HepG2 (cell line): Measurements from ENCODE around the gene PNPLA2. TPM values are rescaled to one million over a fixed set of nuclear protein-coding genes. Genes with fewer than 3 reads are reported as not detected.

Experiments used
- CC2D1A ChIP-seq: sonication (generic); formaldehyde crosslinking; IDR thresholded peaks from 2 replicates; pipeline ENCODE4 v1.8.1; 2023; ENCODE audit warnings: mild to moderate bottlenecking, missing genetic modification reagents
- DR1 ChIP-seq: sonication (generic); formaldehyde crosslinking; IDR thresholded peaks from 2 replicates; pipeline ENCODE4 v1.8.0; 2021; ENCODE audit warnings: mild to moderate bottlenecking, missing genetic modification reagents, inconsistent platforms
- ELF4 ChIP-seq: sonication (generic); formaldehyde crosslinking; IDR thresholded peaks from 2 replicates; pipeline ENCODE4 v1.5.0; 2020; ENCODE audit warnings: missing genetic modification reagents, mild to moderate bottlenecking, moderate library complexity, borderline replicate concordance
- HBP1 ChIP-seq: IDR thresholded peaks from 2 replicates; pipeline ENCODE4 v1.6.1; 2016; ENCODE audit warnings: low read depth, control low read depth
- HNF4G ChIP-seq, 2 experiments: sonication (generic) in 1 of 2; formaldehyde crosslinking in 1 of 2; IDR thresholded peaks; 2 replicates each; pipeline versions ENCODE4 v1.4.0 to v1.6.1; 2011 to 2020; ENCODE audit warnings: borderline replicate concordance in 2 of 2, low read depth in 2 of 2, mild to moderate bottlenecking in 2 of 2, low read length in 1 of 2, missing genetic modification reagents in 1 of 2, moderate library complexity in 1 of 2
- KLF9 ChIP-seq: IDR thresholded peaks from 2 replicates; pipeline ENCODE4 v1.6.1; 2016; ENCODE audit warnings: low read depth
- KMT2B ChIP-seq: IDR thresholded peaks from 2 replicates; pipeline ENCODE4 v1.6.1; 2016; ENCODE audit warnings: missing genetic modification reagents, missing compliant biosample characterization
- MBD4 ChIP-seq: IDR thresholded peaks from 2 replicates; pipeline ENCODE4 v1.6.1; 2012; ENCODE audit warnings: low read length, inconsistent platforms, borderline replicate concordance
- NFE2 ChIP-seq: sonication (generic); formaldehyde crosslinking; IDR thresholded peaks from 2 replicates; pipeline ENCODE4 v1.4.0; 2020; ENCODE audit warnings: missing genetic modification reagents
- PAWR ChIP-seq: sonication (generic); formaldehyde crosslinking; IDR thresholded peaks from 2 replicates; pipeline ENCODE4 v1.4.0; 2020; ENCODE audit warnings: missing genetic modification reagents, mild to moderate bottlenecking, borderline replicate concordance
- PRDM10 ChIP-seq: sonication (generic); formaldehyde crosslinking; IDR thresholded peaks from 2 replicates; pipeline ENCODE4 v1.4.0; 2020; ENCODE audit warnings: low read depth, missing genetic modification reagents
- SP140L ChIP-seq: sonication (generic); formaldehyde crosslinking; IDR thresholded peaks from 2 replicates; pipeline ENCODE4 v1.4.0; 2020; ENCODE audit warnings: missing genetic modification reagents, borderline replicate concordance
- SSRP1 ChIP-seq: IDR thresholded peaks from 2 replicates; pipeline ENCODE4 v1.6.1; 2016; ENCODE audit warnings: control low read depth
- ZBTB46 ChIP-seq: sonication (generic); formaldehyde crosslinking; IDR thresholded peaks from 2 replicates; pipeline ENCODE4 v1.4.0; 2020; ENCODE audit warnings: mild to moderate bottlenecking, missing genetic modification reagents, borderline replicate concordance
- ZNF143 ChIP-seq: sonication (generic); formaldehyde crosslinking; IDR thresholded peaks from 2 replicates; pipeline ENCODE4 v1.4.0; 2020; ENCODE audit warnings: missing genetic modification reagents
- ZNF234 ChIP-seq: sonication (generic); formaldehyde crosslinking; conservative IDR thresholded peaks from 2 replicates; pipeline ENCODE4 v1.5.1; 2020; ENCODE audit warnings: mild to moderate bottlenecking, missing genetic modification reagents
- ZNF235 ChIP-seq: sonication (generic); formaldehyde crosslinking; IDR thresholded peaks from 2 replicates; pipeline ENCODE4 v1.8.1; 2023; ENCODE audit warnings: mild to moderate bottlenecking, missing genetic modification reagents, borderline replicate concordance
- ZNF34 ChIP-seq: sonication (generic); formaldehyde crosslinking; IDR thresholded peaks from 2 replicates; pipeline ENCODE4 v1.4.0; 2020; ENCODE audit warnings: mild to moderate bottlenecking, missing genetic modification reagents, borderline replicate concordance
- ZNF432 ChIP-seq: sonication (generic); formaldehyde crosslinking; IDR thresholded peaks from 2 replicates; pipeline ENCODE4 v1.5.0; 2020; ENCODE audit warnings: missing genetic modification reagents, mild to moderate bottlenecking, borderline replicate concordance
- ZNF558 ChIP-seq: sonication (generic); formaldehyde crosslinking; IDR thresholded peaks from 2 replicates; pipeline ENCODE4 v1.9.0; 2022; ENCODE audit warnings: mild to moderate bottlenecking, missing genetic modification reagents, borderline replicate concordance
- ZNF615 ChIP-seq: sonication (generic); formaldehyde crosslinking; IDR thresholded peaks from 2 replicates; pipeline ENCODE4 v1.5.0; 2020; ENCODE audit warnings: mild to moderate bottlenecking, missing genetic modification reagents, borderline replicate concordance
- ZNF629 ChIP-seq: sonication (generic); formaldehyde crosslinking; conservative IDR thresholded peaks from 2 replicates; pipeline ENCODE4 v1.5.0; 2020; ENCODE audit warnings: missing genetic modification reagents
- ZNF878 ChIP-seq: sonication (generic); formaldehyde crosslinking; IDR thresholded peaks from 2 replicates; pipeline ENCODE4 v1.8.1; 2023; ENCODE audit warnings: mild to moderate bottlenecking, missing genetic modification reagents, moderate library complexity
- polyA plus RNA-seq, 8 experiments: library from polyadenylated mRNA; depleted of rRNA in 3 of 8; stranded (reverse) in 7 of 8; unstranded in 1 of 8; fragments of >200 nt; fragmentation: Illumina TruSeq in 4 of 8; extraction: Trizol in 4 of 8; gene quantifications; 2 replicates each; pipeline versions ENCODE4 v1.2.1 to v1.2.3, GENCODE V29; 2011 to 2016; ENCODE audit warnings: low read depth in 4 of 8, missing spikeins in 1 of 8, mixed read lengths in 1 of 8; ENCODE audit not compliant: insufficient read depth in 1 of 8
- total RNA-seq, 5 experiments: library from RNA; depleted of rRNA; stranded (reverse); fragments of >200 nt; fragmentation: Illumina TruSeq; extraction: Trizol; gene quantifications; 2 replicates each; pipeline ENCODE4 v1.2.3, GENCODE V29; 2016; ENCODE audit warnings: low read depth in 1 of 5

The PNPLA2 gene
- total and polyA plus RNA-seq, 2 of the 13 experiments (the other 11 are each of a cell fraction or from before 2014, with no cell fraction given), result 10.5 to 43.2 TPM

- TF ChIP-seq ELF4 (CRISPR knock-in tag), result no peak
- no peak for TF ChIP-seq CC2D1A (CRISPR knock-in tag)
- no peak for TF ChIP-seq ZNF878 (CRISPR knock-in tag)
- TF ChIP-seq MBD4, result no peak
- TF ChIP-seq ZNF143, result no peak
- TF ChIP-seq ZNF432 (CRISPR knock-in tag), result no peak
- TF ChIP-seq ZBTB46 (CRISPR knock-in tag), result no peak
- no peak for TF ChIP-seq KMT2B (CRISPR knock-in tag)
- no peak for TF ChIP-seq SP140L (CRISPR knock-in tag)
- TF ChIP-seq SSRP1 (CRISPR knock-in tag), result no peak
- no peak for TF ChIP-seq ZNF615 (CRISPR knock-in tag)
- TF ChIP-seq KLF9 (CRISPR knock-in tag), result no peak
- no peak for TF ChIP-seq NFE2 (CRISPR knock-in tag)
- no peak for TF ChIP-seq ZNF235
- no peak for TF ChIP-seq DR1 (CRISPR knock-in tag)
- no peak for TF ChIP-seq PAWR (CRISPR knock-in tag)
- TF ChIP-seq ZNF234, result no peak
- TF ChIP-seq ZNF558, result no peak
- no peak for TF ChIP-seq HBP1 (CRISPR knock-in tag)
- TF ChIP-seq ZNF629, result 0 out of 2 replicates have a peak, but pooled peaks have one; percentile 9
- peak; percentile 46; the same call in 1 of the 2 replicates for TF ChIP-seq PRDM10 (CRISPR knock-in tag)
- no peak for TF ChIP-seq ZNF34 (CRISPR knock-in tag)
- TF ChIP-seq HNF4G (IDR thresholded peaks at IDR 0.05; ENCODE audit: borderline replicate concordance, low read depth, low read length), result no peak
- no peak for TF ChIP-seq HNF4G (CRISPR knock-in tag; IDR thresholded peaks at IDR 0.05; ENCODE audit: borderline replicate concordance, low read depth)
These were observed 26.3 kb downstream of the PNPLA2 start (continued) for GRCh38 chr11:844693-845644.
